ENCODE data around the gene BCL2L2.

- no peak for TF ChIP-seq CTCF (IDR thresholded peaks at IDR 0.05; ENCODE audit: poor library complexity)
- TF ChIP-seq EZH2phosphoT487 (IDR thresholded peaks at IDR 0.05; ENCODE audit: low read depth, severe bottlenecking, unreplicated experiment): no peak
- no peak for TF ChIP-seq EZH2 (IDR thresholded peaks at IDR 0.05; ENCODE audit: borderline replicate concordance)
Measured at GRCh38 chr14:23302290-23303225, 4.1 kb upstream of the BCL2L2 start, which contains the start of gene PPP1R3E.

Measured in hepatocyte (in vitro differentiated cells).